Neural cell (in vitro differentiated cells): ENCODE measurements around the gene CD58. TPM values are rescaled to one million over a fixed set of nuclear protein-coding genes. Genes with fewer than 3 reads are reported as not detected.

ENCODE experiments used
- H2AFZ ChIP-seq: fragments of 200-600, 300-800 bp; sonication (generic), shearing (Covaris generic); 2 replicates; pipeline ENCODE4 v1.6.0; 2014; ENCODE audit warnings: low read depth, mild to moderate bottlenecking, antibody characterized with exemption, low read length, moderate library complexity
- H3F3A ChIP-seq: fragments of 200-600 bp; shearing (Covaris generic); 2 replicates; pipeline ENCODE4 v1.6.1; 2016; ENCODE audit warnings: mild to moderate bottlenecking, moderate library complexity, mixed read lengths, antibody characterized with exemption, low read length; ENCODE audit not compliant: insufficient read depth, poor library complexity, severe bottlenecking
- H3K27ac ChIP-seq: fragments of 200-600, 300-800 bp; sonication (generic), shearing (Covaris generic); 2 replicates; pipeline ENCODE4 v1.5.1; 2014; ENCODE audit warnings: mild to moderate bottlenecking, low read length, moderate library complexity
- H3K27me3 ChIP-seq: fragments of 300-800, 200-600 bp; sonication (generic), shearing (Covaris generic); 2 replicates; pipeline ENCODE4 v1.6.0; 2014; ENCODE audit warnings: mild to moderate bottlenecking, low read depth, low read length, moderate library complexity; ENCODE audit not compliant: insufficient read depth
- H3K36me3 ChIP-seq: fragments of 300-800, 200-600 bp; sonication (generic), shearing (Covaris generic); 2 replicates; pipeline ENCODE4 v1.5.1; 2014; ENCODE audit warnings: mild to moderate bottlenecking, antibody characterized with exemption, low read length, moderate library complexity; ENCODE audit not compliant: insufficient read depth
- H3K4me2 ChIP-seq: fragments of 300-800, 200-600 bp; sonication (generic), shearing (Covaris generic); 2 replicates; pipeline ENCODE4 v1.6.0; 2014; ENCODE audit warnings: mild to moderate bottlenecking, low read length
- H3K4me3 ChIP-seq: fragments of 300-800, 200-600 bp; sonication (generic), shearing (Covaris generic); 2 replicates; pipeline ENCODE4 v1.5.1; 2014; ENCODE audit warnings: mild to moderate bottlenecking, low read length, moderate library complexity
- H3K79me2 ChIP-seq: fragments of 200-600 bp; shearing (Covaris generic); replicated peaks from 2 replicates; pipeline ENCODE4 v1.6.0; 2014; ENCODE audit warnings: mild to moderate bottlenecking, low read length, moderate library complexity; ENCODE audit not compliant: insufficient read depth
- H3K9ac ChIP-seq: fragments of 300-800, 200-600 bp; sonication (generic), shearing (Covaris generic); 2 replicates; pipeline ENCODE4 v1.6.1; 2016; ENCODE audit warnings: mild to moderate bottlenecking, low read length, mixed read lengths
- H3K9me2 ChIP-seq: fragments of 200-600 bp; shearing (Covaris generic); 2 replicates; pipeline ENCODE4 v1.6.1; 2016; ENCODE audit warnings: mild to moderate bottlenecking, low read length, mixed read lengths; ENCODE audit not compliant: insufficient read depth
- H3K9me3 ChIP-seq: fragments of 200-600, 300-800 bp; sonication (generic), shearing (Covaris generic); 2 replicates; pipeline ENCODE4 v1.6.1; 2016; ENCODE audit warnings: mild to moderate bottlenecking, mixed run types, low read length, moderate library complexity, mixed read lengths
- H4K20me1 ChIP-seq: fragments of 200-600 bp; shearing (Covaris generic); 2 replicates; pipeline ENCODE4 v1.6.1; 2016; ENCODE audit warnings: mild to moderate bottlenecking, mixed run types; ENCODE audit not compliant: insufficient read depth
- CTCF ChIP-seq: fragments of 450-650 bp; IDR thresholded peaks from 2 replicates; pipeline ENCODE4 v1.5.1; 2014; ENCODE audit warnings: antibody characterized with exemption, mild to moderate bottlenecking, moderate library complexity; ENCODE audit not compliant: poor library complexity, severe bottlenecking
- EP300 ChIP-seq: fragments of 450-650 bp; conservative IDR thresholded peaks from 2 replicates; pipeline ENCODE4 v1.6.1; 2014; ENCODE audit warnings: antibody characterized with exemption, mild to moderate bottlenecking, moderate library complexity; ENCODE audit not compliant: poor library complexity, severe bottlenecking
- EZH2 ChIP-seq: fragments of 200-600, 300-800 bp; shearing (Covaris generic), sonication (generic); IDR thresholded peaks from 2 replicates; pipeline ENCODE4 v1.6.1; 2014; ENCODE audit warnings: antibody characterized with exemption, low read length, borderline replicate concordance, mild to moderate bottlenecking; ENCODE audit not compliant: insufficient read depth, poor library complexity, severe bottlenecking
- MXI1 ChIP-seq: fragments of 450-650 bp; conservative IDR thresholded peaks from 2 replicates; pipeline ENCODE4 v1.6.1; 2014; ENCODE audit warnings: antibody characterized with exemption, mild to moderate bottlenecking; ENCODE audit not compliant: poor library complexity, severe bottlenecking
- POLR2AphosphoS5 ChIP-seq: IDR thresholded peaks from 2 replicates; pipeline ENCODE4 v1.6.1; 2012
- RAD21 ChIP-seq: fragments of 450-650 bp; conservative IDR thresholded peaks from 2 replicates; pipeline ENCODE4 v1.6.1; 2014; ENCODE audit warnings: antibody characterized with exemption, mild to moderate bottlenecking, moderate library complexity
- REST ChIP-seq: IDR thresholded peaks from 2 replicates; pipeline ENCODE4 v1.6.1; 2012; ENCODE audit warnings: borderline replicate concordance
- SMC3 ChIP-seq: fragments of 450-650 bp; conservative IDR thresholded peaks from 2 replicates; pipeline ENCODE4 v1.6.1; 2014; ENCODE audit warnings: antibody characterized with exemption, mild to moderate bottlenecking, moderate library complexity; ENCODE audit not compliant: poor library complexity
- TAF1 ChIP-seq: IDR thresholded peaks from 2 replicates; pipeline ENCODE4 v1.6.1; 2012; ENCODE audit warnings: low read depth
- polyA plus RNA-seq: library from polyadenylated mRNA; depleted of rRNA; stranded (reverse); fragments of >200 nt; gene quantifications from 2 replicates; pipeline ENCODE4 v1.2.3, GENCODE V29; 2014
- small RNA-seq, 3 experiments: library from RNA; depleted of rRNA; stranded (forward); fragments of <200 nt; gene quantifications; one replicate each; pipeline ENCODE3, GENCODE V24; 2012

CD58 gene
- polyA plus RNA-seq, 1 donor from 2014 or later = 1.8 TPM

- Histone ChIP-seq H3K36me3 (no peaks in the 10 kb centered on the region), H3K79me2 (no peaks in the 10 kb centered on the region), H3K9me3 (no peaks in the 10 kb centered on the region), H3K4me3 (no peak overlapping the region), H2AFZ (no peak overlapping the region), H4K20me1 (no peaks in the 10 kb centered on the region), H3K4me2 (no peak overlapping the region), H3K9me2 (no peaks in the 10 kb centered on the region), H3K9ac (no peak overlapping the region), H3K27ac (no peak overlapping the region), H3K27me3 (no peaks in the 10 kb centered on the region), H3F3A (no peaks in the 10 kb centered on the region)
- TF ChIP-seq TAF1 = no peak
- no peak for TF ChIP-seq CTCF
- no peak for TF ChIP-seq RAD21
- no peak for TF ChIP-seq POLR2AphosphoS5
- no peak for TF ChIP-seq REST
- no peak for TF ChIP-seq MXI1
- no peak for TF ChIP-seq EP300
- no peak for TF ChIP-seq SMC3
- TF ChIP-seq EZH2 = no peak
Measured at GRCh38 chr1:116465477-116465844, 105.4 kb downstream of the CD58 start.

Small RNAs within 50 kb of the gene (small RNA-seq; reads per million reads assigned to genes)
- 0 reads per million in 3 experiments for gene MIR548AC

Other genes with a start within 250 kb of the CD58 start
- gene ATP1A1, start 197.8 kb downstream of the CD58 start, polyA plus RNA-seq = 44.2 and 48.7 TPM in 2 replicates
- 81.1 and 81.4 TPM in 2 replicates for gene IGSF3, start 96.7 kb upstream of the CD58 start, polyA plus RNA-seq
- gene CD2, start 183.4 kb upstream of the CD58 start, polyA plus RNA-seq = not detected in 2 replicates